Measurements from ENCODE around the gene ZNF691.

The ZNF691 gene

DNA sequence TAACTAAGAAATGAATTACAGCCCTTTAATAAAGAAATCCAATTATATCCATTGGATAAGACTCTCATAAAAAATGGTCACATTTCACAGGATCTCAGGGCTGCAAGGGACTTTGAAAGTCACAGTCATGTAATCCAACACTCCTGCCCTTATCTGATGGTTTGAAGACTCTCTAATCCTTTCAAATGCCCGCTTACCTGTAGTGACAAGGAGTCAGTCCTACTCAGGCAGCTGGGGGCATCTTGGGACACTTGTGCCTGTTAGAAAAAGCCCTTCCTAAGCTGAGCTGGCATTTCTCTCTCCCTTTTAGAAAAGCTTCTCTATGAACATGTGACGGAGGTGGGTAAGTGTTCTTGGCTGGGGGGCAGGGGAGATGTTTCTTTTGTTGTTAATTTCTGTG is 11.0 kb upstream of the ZNF691 start:
- Histone ChIP-seq H3K27ac (ENCODE audit: low read length) (no peak overlapping the region), H3K9me3 (ENCODE audit: insufficient read depth, low read depth, low read length) (no peaks in the 10 kb centered on the region), H3K27me3 (ENCODE audit: insufficient read depth, low read length) (no peaks in the 10 kb centered on the region), H3K4me3 (ENCODE audit: low read length) (no peak overlapping the region), H3K36me3 (ENCODE audit: insufficient read depth, low read depth, low read length) (no peaks in the 10 kb centered on the region), H3K9ac (ENCODE audit: low read depth, low read length) (no peak overlapping the region), H3K4me1 (ENCODE audit: insufficient read depth, low read length) (no peaks in the 10 kb centered on the region)

- H3K4me1 ChIP-seq (ENCODE audit: insufficient read depth, low read length), result no peaks in the 10 kb centered on the region
- no peak overlapping the region; the same call in 1 of the 2 replicates for H3K9ac ChIP-seq (ENCODE audit: low read depth, low read length)
- H3K9me3 ChIP-seq (ENCODE audit: insufficient read depth, low read depth, low read length), result no peaks in the 10 kb centered on the region
- H3K4me3 ChIP-seq (ENCODE audit: low read length), result no peak overlapping the region
- no peak overlapping the region for H3K27ac ChIP-seq (ENCODE audit: low read length)
- no peaks in the 10 kb centered on the region for H3K36me3 ChIP-seq (ENCODE audit: insufficient read depth, low read depth, low read length)
- no peaks in the 10 kb centered on the region for H3K27me3 ChIP-seq (ENCODE audit: insufficient read depth, low read length)
Observed at GRCh38 chr1:42837709-42838108, 8.7 kb upstream of the ZNF691 start.

GRCh38 chr1:42838482-42839190 is 7.8 kb upstream of the ZNF691 start:
- H3K4me3 ChIP-seq (ENCODE audit: low read length), result no peak overlapping the region
- H3K36me3 ChIP-seq (ENCODE audit: insufficient read depth, low read depth, low read length), result no peaks in the 10 kb centered on the region
- no peaks in the 10 kb centered on the region for H3K27me3 ChIP-seq (ENCODE audit: insufficient read depth, low read length)
- H3K27ac ChIP-seq (ENCODE audit: low read length), result no peak overlapping the region
- H3K4me1 ChIP-seq (ENCODE audit: insufficient read depth, low read length), result no peaks in the 10 kb centered on the region
- H3K9ac ChIP-seq (ENCODE audit: low read depth, low read length), result no peak overlapping the region
- no peaks in the 10 kb centered on the region for H3K9me3 ChIP-seq (ENCODE audit: insufficient read depth, low read depth, low read length)

DNA sequence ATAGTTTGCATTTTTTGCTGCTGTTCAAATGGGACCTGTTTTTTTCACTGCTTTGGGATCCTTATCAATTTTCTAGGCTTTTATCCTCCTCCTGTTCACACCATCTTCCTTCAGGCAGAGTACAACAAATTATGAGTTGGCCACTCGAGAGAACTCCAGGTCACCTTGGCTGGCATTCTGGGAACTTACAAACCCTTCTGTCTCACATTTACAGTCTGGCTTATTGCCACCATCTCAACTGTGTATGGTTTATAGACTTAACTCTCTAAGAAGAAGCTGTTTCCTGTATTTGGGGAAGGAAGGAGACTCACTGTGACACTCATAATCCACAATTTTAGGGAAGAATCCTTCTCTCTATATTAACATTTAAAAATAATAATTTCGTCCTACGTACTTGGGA is 5.4 kb upstream of the ZNF691 start:
- no peaks in the 10 kb centered on the region for H3K27me3 ChIP-seq (ENCODE audit: insufficient read depth, low read length)
- H3K4me1 ChIP-seq (ENCODE audit: insufficient read depth, low read length), result no peaks in the 10 kb centered on the region
- no peaks in the 10 kb centered on the region for H3K9me3 ChIP-seq (ENCODE audit: insufficient read depth, low read depth, low read length)
- no peak overlapping the region for H3K27ac ChIP-seq (ENCODE audit: low read length)
- H3K9ac ChIP-seq (ENCODE audit: low read depth, low read length), result no peak overlapping the region
- no peaks in the 10 kb centered on the region for H3K36me3 ChIP-seq (ENCODE audit: insufficient read depth, low read depth, low read length)
- H3K4me3 ChIP-seq (ENCODE audit: low read length), result no peak overlapping the region

- Histone ChIP-seq H3K4me1 (ENCODE audit: insufficient read depth, low read length) (no peaks in the 10 kb centered on the region), H3K9ac (ENCODE audit: low read depth, low read length) (no peak overlapping the region), H3K4me3 (ENCODE audit: low read length) (no peak overlapping the region), H3K27me3 (ENCODE audit: insufficient read depth, low read length) (no peaks in the 10 kb centered on the region), H3K9me3 (ENCODE audit: insufficient read depth, low read depth, low read length) (no peaks in the 10 kb centered on the region), H3K27ac (ENCODE audit: low read length) (no peak overlapping the region), H3K36me3 (ENCODE audit: insufficient read depth, low read depth, low read length) (no peaks in the 10 kb centered on the region)
Observed at GRCh38 chr1:42841440-42842147, 4.8 kb upstream of the ZNF691 start.

DNA sequence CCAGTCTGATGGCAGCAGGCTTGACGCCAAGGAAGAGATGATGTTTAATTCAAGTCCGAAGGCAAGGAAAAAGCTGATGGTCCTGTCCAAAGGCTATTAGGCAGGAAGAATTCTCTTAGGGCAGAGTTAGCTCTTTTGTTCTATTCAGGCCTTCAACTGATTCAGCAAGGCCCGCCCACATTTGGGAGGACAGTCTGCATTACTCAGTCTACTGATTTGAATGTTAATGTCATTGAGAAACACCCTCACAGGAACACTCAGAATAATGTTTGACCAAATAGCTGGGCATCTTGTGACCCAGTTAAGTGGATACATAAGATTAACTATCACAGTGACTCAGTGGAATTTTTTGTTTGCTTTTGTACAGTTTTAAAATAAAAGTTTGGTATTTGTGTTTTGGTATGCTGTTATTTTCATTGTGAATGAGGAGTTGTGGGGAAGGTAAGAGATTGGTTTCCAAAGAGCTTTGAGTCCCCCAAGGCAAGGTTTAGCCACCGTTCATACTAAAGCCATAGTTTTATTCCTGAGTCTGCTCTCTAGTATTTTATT is 1.7 kb upstream of the ZNF691 start:
- Histone ChIP-seq H3K4me3 (ENCODE audit: low read length) (no peak overlapping the region), H3K27ac (ENCODE audit: low read length) (no peak overlapping the region), H3K27me3 (ENCODE audit: insufficient read depth, low read length) (no peaks in the 10 kb centered on the region), H3K36me3 (ENCODE audit: insufficient read depth, low read depth, low read length) (peaks cover 11% of the 10 kb centered on the region), H3K9ac (ENCODE audit: low read depth, low read length) (no peak overlapping the region), H3K9me3 (ENCODE audit: insufficient read depth, low read depth, low read length) (no peaks in the 10 kb centered on the region), H3K4me1 (ENCODE audit: insufficient read depth, low read length) (peaks cover 9% of the 10 kb centered on the region)

GRCh38 chr1:42845193-42845592 is 1.2 kb upstream of the ZNF691 start:
- Histone ChIP-seq H3K9me3 (ENCODE audit: insufficient read depth, low read depth, low read length) (no peaks in the 10 kb centered on the region), H3K27me3 (ENCODE audit: insufficient read depth, low read length) (no peaks in the 10 kb centered on the region), H3K27ac (ENCODE audit: low read length) (no peak overlapping the region), H3K4me1 (ENCODE audit: insufficient read depth, low read length) (peaks cover 9% of the 10 kb centered on the region), H3K9ac (ENCODE audit: low read depth, low read length) (no peak overlapping the region), H3K4me3 (ENCODE audit: low read length) (peak overlapping the region; percentile 78), H3K36me3 (ENCODE audit: insufficient read depth, low read depth, low read length) (peaks cover 16% of the 10 kb centered on the region)

GRCh38 chr1:42845866-42846256 is 552 bp upstream of the ZNF691 start:
- Histone ChIP-seq H3K4me3 (ENCODE audit: low read length) (peak overlapping the region; percentile 78), H3K36me3 (ENCODE audit: insufficient read depth, low read depth, low read length) (peaks cover 23% of the 10 kb centered on the region), H3K9ac (ENCODE audit: low read depth, low read length) (peak overlapping the region; percentile 80; the same call in 1 of the 2 replicates), H3K27me3 (ENCODE audit: insufficient read depth, low read length) (no peaks in the 10 kb centered on the region), H3K9me3 (ENCODE audit: insufficient read depth, low read depth, low read length) (no peaks in the 10 kb centered on the region), H3K4me1 (ENCODE audit: insufficient read depth, low read length) (peaks cover 9% of the 10 kb centered on the region), H3K27ac (ENCODE audit: low read length) (no peak overlapping the region)

DNA sequence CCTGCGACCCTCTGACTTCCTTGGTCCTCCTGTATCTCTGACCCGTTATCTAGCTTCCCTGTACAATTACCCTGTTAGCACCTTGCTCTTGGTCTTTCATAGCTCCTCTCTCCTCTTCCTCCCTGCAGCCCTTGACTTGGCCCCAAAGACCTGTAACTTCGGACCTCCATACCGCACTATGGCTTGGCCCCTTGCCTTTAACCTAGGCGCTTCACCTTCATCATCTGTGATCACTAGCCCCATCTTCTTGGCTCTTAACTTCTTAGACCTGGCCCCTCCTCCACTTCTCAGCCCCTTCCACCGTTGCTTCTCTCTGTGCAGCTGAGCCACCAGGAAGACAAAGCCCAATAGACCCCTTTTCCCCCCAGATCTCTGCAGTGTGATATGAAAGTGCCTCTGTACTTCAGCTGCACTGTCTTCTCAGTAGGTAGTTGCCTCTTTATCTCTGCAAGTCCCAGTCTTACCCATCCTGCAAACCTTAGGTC is 740 bp downstream of the ZNF691 start:
- H3K27me3 ChIP-seq (ENCODE audit: insufficient read depth, low read length), result no peaks in the 10 kb centered on the region
- peaks cover 9% of the 10 kb centered on the region for H3K4me1 ChIP-seq (ENCODE audit: insufficient read depth, low read length)
- H3K9ac ChIP-seq (ENCODE audit: low read depth, low read length), result peak overlapping the region; percentile 88
- H3K36me3 ChIP-seq (ENCODE audit: insufficient read depth, low read depth, low read length), result peaks cover 36% of the 10 kb centered on the region
- no peaks in the 10 kb centered on the region for H3K9me3 ChIP-seq (ENCODE audit: insufficient read depth, low read depth, low read length)
- H3K4me3 ChIP-seq (ENCODE audit: low read length), result peak overlapping the region; percentile 78
- H3K27ac ChIP-seq (ENCODE audit: low read length), result peak overlapping the region; percentile 64

DNA sequence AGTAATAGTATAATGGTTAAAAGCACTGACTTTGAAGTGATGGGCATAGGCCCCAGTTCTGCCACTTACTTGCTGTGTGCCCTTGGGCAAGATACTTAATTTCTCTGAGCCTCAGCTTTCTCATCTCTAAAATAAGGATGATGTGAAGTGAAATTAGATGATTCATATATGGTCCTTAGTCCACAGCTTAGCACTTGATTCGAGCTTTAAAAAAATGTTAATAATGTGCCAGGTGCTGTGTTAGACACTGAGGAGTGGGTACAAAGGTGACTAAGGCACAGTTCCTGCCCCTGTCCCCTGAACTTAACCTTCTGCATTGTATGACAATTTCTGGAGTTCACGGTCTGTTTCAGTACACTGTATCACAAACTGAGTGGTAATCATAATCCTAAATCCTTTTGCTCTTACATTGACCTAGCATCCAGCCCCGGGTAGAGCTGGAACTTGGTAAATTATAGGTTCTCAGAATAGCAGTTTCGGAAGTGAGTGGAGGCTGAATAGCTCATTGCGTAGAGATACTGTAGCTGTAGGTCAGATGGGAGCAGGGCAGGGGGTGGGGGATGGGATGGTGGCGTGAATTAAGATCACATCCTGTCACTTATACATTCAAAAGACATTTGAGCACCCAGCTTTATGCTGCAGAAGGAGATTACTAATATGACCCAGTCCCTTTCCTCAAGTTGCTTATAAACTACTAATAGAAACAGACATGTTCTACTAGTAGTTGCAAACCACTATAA is 1.5 kb downstream of the ZNF691 start:
- no peaks in the 10 kb centered on the region for H3K9me3 ChIP-seq (ENCODE audit: insufficient read depth, low read depth, low read length)
- no peak overlapping the region for H3K27ac ChIP-seq (ENCODE audit: low read length)
- H3K4me3 ChIP-seq (ENCODE audit: low read length), result peak overlapping the region; percentile 78
- peaks cover 9% of the 10 kb centered on the region for H3K4me1 ChIP-seq (ENCODE audit: insufficient read depth, low read length)
- peak overlapping the region; percentile 88; the same call in 1 of the 2 replicates for H3K9ac ChIP-seq (ENCODE audit: low read depth, low read length)
- peaks cover 42% of the 10 kb centered on the region for H3K36me3 ChIP-seq (ENCODE audit: insufficient read depth, low read depth, low read length)
- H3K27me3 ChIP-seq (ENCODE audit: insufficient read depth, low read length), result no peaks in the 10 kb centered on the region

DNA sequence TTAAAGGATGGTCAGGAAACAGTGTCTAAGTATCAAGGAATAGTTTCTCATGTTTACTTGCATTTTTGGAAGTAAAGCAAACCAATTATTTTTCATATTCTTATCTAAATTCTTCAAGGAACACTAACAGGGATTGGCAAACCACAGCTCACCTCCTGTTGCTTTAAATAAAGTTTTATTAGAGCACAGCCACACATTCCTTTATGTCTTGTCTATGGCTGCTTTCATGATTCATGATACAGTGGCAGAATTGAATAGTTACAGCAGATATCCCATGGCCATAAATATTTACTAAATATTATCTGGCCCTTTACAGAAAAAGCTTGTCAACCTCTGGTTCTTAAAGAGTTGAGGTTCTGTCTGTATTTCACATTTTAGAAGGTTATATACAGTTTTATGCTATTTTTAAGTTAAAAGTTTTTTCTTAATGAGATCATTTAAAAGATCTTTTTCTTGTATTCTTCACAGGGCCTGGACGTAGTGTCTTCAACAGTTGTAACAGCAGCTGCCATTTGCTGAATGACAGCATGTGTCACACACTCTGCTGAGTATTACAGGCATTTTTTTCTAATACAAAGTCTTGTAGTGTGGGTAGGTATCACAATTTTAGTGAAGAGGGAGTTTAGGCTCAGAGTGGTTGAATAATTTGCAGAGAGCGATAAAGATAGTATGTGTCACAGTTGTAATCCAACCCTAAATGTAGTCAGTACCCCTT is 2.6 kb downstream of the ZNF691 start:
- no peaks in the 10 kb centered on the region for H3K9me3 ChIP-seq (ENCODE audit: insufficient read depth, low read depth, low read length)
- peaks cover 42% of the 10 kb centered on the region for H3K36me3 ChIP-seq (ENCODE audit: insufficient read depth, low read depth, low read length)
- no peaks in the 10 kb centered on the region for H3K27me3 ChIP-seq (ENCODE audit: insufficient read depth, low read length)
- no peak overlapping the region; the same call in 1 of the 2 replicates for H3K9ac ChIP-seq (ENCODE audit: low read depth, low read length)
- no peak overlapping the region for H3K4me3 ChIP-seq (ENCODE audit: low read length)
- H3K4me1 ChIP-seq (ENCODE audit: insufficient read depth, low read length), result peaks cover 9% of the 10 kb centered on the region
- H3K27ac ChIP-seq (ENCODE audit: low read length), result no peak overlapping the region

Measured in iPS-20b (cell line).